HepG2 (cell line): Measurements from ENCODE around the gene RNF114. TPM values are rescaled to one million over a fixed set of nuclear protein-coding genes. Genes with fewer than 3 reads are reported as not detected.

Experiments used
- CC2D1A ChIP-seq: sonication (generic); formaldehyde crosslinking; IDR thresholded peaks from 2 replicates; pipeline ENCODE4 v1.8.1; 2023; ENCODE audit warnings: mild to moderate bottlenecking, missing genetic modification reagents
- HNF4A ChIP-seq: sonication (generic); formaldehyde crosslinking; IDR thresholded peaks from 2 replicates; pipeline ENCODE4 v1.4.0; 2020; ENCODE audit warnings: missing genetic modification reagents
- KDM4B ChIP-seq: sonication (generic); formaldehyde crosslinking; IDR thresholded peaks from 2 replicates; pipeline ENCODE4 v1.4.0; 2020; ENCODE audit warnings: missing genetic modification reagents
- MAFK ChIP-seq, 2 experiments: IDR thresholded peaks in 1 of 2; conservative IDR thresholded peaks in 1 of 2; 2 replicates each; pipeline ENCODE4 v1.6.1; 2011; ENCODE audit warnings: improper control_type of control experiment in 2 of 2, low read length in 2 of 2
- MZF1 ChIP-seq: sonication (generic); formaldehyde crosslinking; IDR thresholded peaks from 2 replicates; pipeline ENCODE4 v1.8.1; 2023; ENCODE audit warnings: mild to moderate bottlenecking, missing genetic modification reagents, borderline replicate concordance
- NFIB ChIP-seq: sonication (generic); formaldehyde crosslinking; IDR thresholded peaks from 2 replicates; pipeline ENCODE4 v1.9.0; 2021; ENCODE audit warnings: missing genetic modification reagents, mild to moderate bottlenecking, borderline replicate concordance
- NR2F6 ChIP-seq, 2 experiments: IDR thresholded peaks; 2 replicates each; pipeline ENCODE4 v1.6.1; 2016; ENCODE audit warnings: antibody characterized with exemption in 1 of 2, mild to moderate bottlenecking in 1 of 2
- PTBP1 ChIP-seq: fragments of 200-400 bp; formaldehyde crosslinking; IDR thresholded peaks from 2 replicates; pipeline ENCODE4 v1.6.1; 2018; ENCODE audit warnings: low read length, low read depth; ENCODE audit not compliant: poor library complexity, severe bottlenecking
- RFX3 ChIP-seq: IDR thresholded peaks from 2 replicates; pipeline ENCODE4 v1.6.1; 2016; ENCODE audit warnings: missing biosample characterization, missing genetic modification reagents
- STAG1 ChIP-seq: sonication (generic); formaldehyde crosslinking; IDR thresholded peaks from 2 replicates; pipeline ENCODE4 v1.4.0; 2020; ENCODE audit warnings: missing genetic modification reagents
- ZBTB3 ChIP-seq: sonication (generic); formaldehyde crosslinking; IDR thresholded peaks from 2 replicates; pipeline ENCODE4 v1.4.0; 2020; ENCODE audit warnings: low read depth, mild to moderate bottlenecking, moderate library complexity, missing genetic modification reagents, borderline replicate concordance
- ZBTB38 ChIP-seq: sonication (generic); formaldehyde crosslinking; IDR thresholded peaks from 2 replicates; pipeline ENCODE4 v1.5.1; 2020; ENCODE audit warnings: mild to moderate bottlenecking, missing genetic modification reagents
- ZNF235 ChIP-seq: sonication (generic); formaldehyde crosslinking; IDR thresholded peaks from 2 replicates; pipeline ENCODE4 v1.8.1; 2023; ENCODE audit warnings: mild to moderate bottlenecking, missing genetic modification reagents, borderline replicate concordance
- ZNF496 ChIP-seq: sonication (generic); formaldehyde crosslinking; IDR thresholded peaks from 2 replicates; pipeline ENCODE4 v1.8.1; 2023; ENCODE audit warnings: mild to moderate bottlenecking, moderate library complexity, missing genetic modification reagents; ENCODE audit not compliant: insufficient replicate concordance
- ZNF556 ChIP-seq: sonication (generic); formaldehyde crosslinking; IDR thresholded peaks from 2 replicates; pipeline ENCODE4 v1.4.0; 2020; ENCODE audit warnings: mild to moderate bottlenecking, missing genetic modification reagents, borderline replicate concordance
- ZNF703 ChIP-seq: sonication (generic); formaldehyde crosslinking; IDR thresholded peaks from 2 replicates; pipeline ENCODE4 v1.5.1; 2020; ENCODE audit warnings: missing genetic modification reagents, mild to moderate bottlenecking, moderate library complexity, borderline replicate concordance
- ZNF781 ChIP-seq: sonication (generic); formaldehyde crosslinking; IDR thresholded peaks from 2 replicates; pipeline ENCODE4 v1.5.1; 2020; ENCODE audit warnings: borderline replicate concordance, mild to moderate bottlenecking, missing genetic modification reagents; ENCODE audit errors: not compliant biosample characterization
- ZNF83 ChIP-seq: sonication (generic); formaldehyde crosslinking; IDR thresholded peaks from 2 replicates; pipeline ENCODE4 v1.4.0; 2020; ENCODE audit warnings: missing genetic modification reagents, mild to moderate bottlenecking, borderline replicate concordance
- polyA plus RNA-seq, 8 experiments: library from polyadenylated mRNA; depleted of rRNA in 3 of 8; stranded (reverse) in 7 of 8; unstranded in 1 of 8; fragments of >200 nt; fragmentation: Illumina TruSeq in 4 of 8; extraction: Trizol in 4 of 8; gene quantifications; 2 replicates each; pipeline versions ENCODE4 v1.2.1 to v1.2.3, GENCODE V29; 2011 to 2016; ENCODE audit warnings: low read depth in 4 of 8, missing spikeins in 1 of 8, mixed read lengths in 1 of 8; ENCODE audit not compliant: insufficient read depth in 1 of 8
- total RNA-seq, 5 experiments: library from RNA; depleted of rRNA; stranded (reverse); fragments of >200 nt; fragmentation: Illumina TruSeq; extraction: Trizol; gene quantifications; 2 replicates each; pipeline ENCODE4 v1.2.3, GENCODE V29; 2016; ENCODE audit warnings: low read depth in 1 of 5
- TF ChIP-seq, protein P1 (sequence below): sonication (generic); formaldehyde crosslinking; IDR thresholded peaks from 2 replicates; pipeline ENCODE4 v1.9.0; 2021; ENCODE audit warnings: missing genetic modification reagents, mild to moderate bottlenecking, borderline replicate concordance
- TF ChIP-seq, protein P2 (sequence below): sonication (generic); formaldehyde crosslinking; IDR thresholded peaks from 2 replicates; pipeline ENCODE4 v1.4.0; 2020; ENCODE audit warnings: missing genetic modification reagents
- TF ChIP-seq, protein P3 (sequence below): IDR thresholded peaks from 2 replicates; pipeline ENCODE4 v1.6.1; 2012; ENCODE audit warnings: inconsistent platforms
- TF ChIP-seq, protein P4 (sequence below): sonication (generic); formaldehyde crosslinking; IDR thresholded peaks from 2 replicates; pipeline ENCODE4 v1.4.0; 2020; ENCODE audit warnings: missing genetic modification reagents
- TF ChIP-seq, protein P5 (sequence below): IDR thresholded peaks from 2 replicates; pipeline ENCODE4 v1.6.1; 2016; ENCODE audit warnings: low read depth

RNF114 gene
- total and polyA plus RNA-seq, 2 of the 13 experiments (the other 11 are each of a cell fraction or from before 2014, with no cell fraction given): 119 to 126 TPM

DNA sequence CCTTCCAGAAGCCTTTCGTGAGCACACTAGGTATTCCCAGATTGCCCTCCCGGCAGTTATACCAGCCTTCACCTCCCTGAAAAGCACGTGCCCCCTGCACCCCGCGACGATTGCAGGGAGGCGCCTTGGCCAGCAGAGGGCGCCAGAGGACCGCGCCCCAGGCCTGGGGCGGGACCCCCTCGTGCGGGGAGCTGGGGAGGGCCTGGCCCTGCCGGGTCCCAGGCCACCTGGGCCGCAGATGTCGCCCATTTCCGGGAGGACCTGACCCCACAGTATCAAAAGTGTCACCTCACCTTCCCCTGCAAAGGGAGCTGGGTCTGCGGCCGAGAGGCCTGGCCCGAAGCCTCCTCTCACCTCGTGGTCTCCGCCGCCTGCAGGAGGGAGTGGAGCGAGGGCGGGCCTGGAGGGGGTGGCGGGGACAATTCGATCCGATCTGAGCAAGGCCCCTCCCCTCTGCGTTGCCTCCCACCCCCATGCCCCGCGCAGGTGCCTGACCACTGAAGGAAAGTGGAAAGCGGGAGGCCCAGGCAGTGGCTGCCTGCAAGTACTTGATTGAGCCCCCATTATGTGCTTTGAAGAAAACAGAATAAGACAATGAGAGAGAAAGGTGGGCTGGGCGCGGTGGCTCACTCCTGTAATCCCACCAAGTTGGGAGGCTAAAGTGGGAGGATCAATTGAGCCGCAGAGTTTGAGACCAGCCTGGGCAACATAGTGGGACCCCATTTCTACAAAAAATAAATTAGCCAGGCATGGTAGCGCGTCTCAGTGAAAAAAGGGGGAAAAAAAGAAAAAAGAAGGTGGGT, 43.0 kb downstream of the RNF114 start (continued):
- TF ChIP-seq, protein P1, sequence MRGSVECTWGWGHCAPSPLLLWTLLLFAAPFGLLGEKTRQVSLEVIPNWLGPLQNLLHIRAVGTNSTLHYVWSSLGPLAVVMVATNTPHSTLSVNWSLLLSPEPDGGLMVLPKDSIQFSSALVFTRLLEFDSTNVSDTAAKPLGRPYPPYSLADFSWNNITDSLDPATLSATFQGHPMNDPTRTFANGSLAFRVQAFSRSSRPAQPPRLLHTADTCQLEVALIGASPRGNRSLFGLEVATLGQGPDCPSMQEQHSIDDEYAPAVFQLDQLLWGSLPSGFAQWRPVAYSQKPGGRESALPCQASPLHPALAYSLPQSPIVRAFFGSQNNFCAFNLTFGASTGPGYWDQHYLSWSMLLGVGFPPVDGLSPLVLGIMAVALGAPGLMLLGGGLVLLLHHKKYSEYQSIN: no peak
- TF ChIP-seq ZNF496 (CRISPR knock-in tag) (no peak), NFIB (CRISPR knock-in tag) (no peak), ZBTB3 (CRISPR knock-in tag) (no peak), MAFK (conservative IDR thresholded peaks at IDR 0.05 in 1 of 2, IDR thresholded peaks at IDR 0.05 in 1 of 2; ENCODE audit: low read length in 2 of 2) (no peak), HNF4A (CRISPR knock-in tag) (peak; percentile 47; the same call in 1 of the 2 replicates), KDM4B (CRISPR knock-in tag) (peak; percentile 85), MZF1 (CRISPR knock-in tag) (no peak), ZNF703 (no peak), PTBP1 (no peak), RFX3 (no peak), ZNF781 (peak; percentile 92), ZNF235 (CRISPR knock-in tag) (peak; percentile 86; the same call in 1 of the 2 replicates), ZNF83 (peak; percentile 96), NR2F6 (IDR thresholded peaks at IDR 0.05) (no peak), NR2F6 (CRISPR knock-in tag; IDR thresholded peaks at IDR 0.05) (peak; percentile 71), ZNF556 (CRISPR knock-in tag) (no peak; the same call in 1 of the 2 replicates), CC2D1A (CRISPR knock-in tag) (0 out of 2 replicates have a peak, but pooled peaks have one; percentile 93), ZBTB38 (CRISPR knock-in tag) (peak; percentile 47; the same call in 1 of the 2 replicates), STAG1 (CRISPR knock-in tag) (peak; percentile 100)
- TF ChIP-seq, protein P2, sequence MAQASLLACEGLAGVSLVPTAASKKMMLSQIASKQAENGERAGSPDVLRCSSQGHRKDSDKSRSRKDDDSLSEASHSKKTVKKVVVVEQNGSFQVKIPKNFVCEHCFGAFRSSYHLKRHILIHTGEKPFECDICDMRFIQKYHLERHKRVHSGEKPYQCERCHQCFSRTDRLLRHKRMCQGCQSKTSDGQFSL: peak; percentile 88
- TF ChIP-seq, protein P3, sequence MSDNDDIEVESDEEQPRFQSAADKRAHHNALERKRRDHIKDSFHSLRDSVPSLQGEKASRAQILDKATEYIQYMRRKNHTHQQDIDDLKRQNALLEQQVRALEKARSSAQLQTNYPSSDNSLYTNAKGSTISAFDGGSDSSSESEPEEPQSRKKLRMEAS: peak; percentile 95
- TF ChIP-seq, protein P4, sequence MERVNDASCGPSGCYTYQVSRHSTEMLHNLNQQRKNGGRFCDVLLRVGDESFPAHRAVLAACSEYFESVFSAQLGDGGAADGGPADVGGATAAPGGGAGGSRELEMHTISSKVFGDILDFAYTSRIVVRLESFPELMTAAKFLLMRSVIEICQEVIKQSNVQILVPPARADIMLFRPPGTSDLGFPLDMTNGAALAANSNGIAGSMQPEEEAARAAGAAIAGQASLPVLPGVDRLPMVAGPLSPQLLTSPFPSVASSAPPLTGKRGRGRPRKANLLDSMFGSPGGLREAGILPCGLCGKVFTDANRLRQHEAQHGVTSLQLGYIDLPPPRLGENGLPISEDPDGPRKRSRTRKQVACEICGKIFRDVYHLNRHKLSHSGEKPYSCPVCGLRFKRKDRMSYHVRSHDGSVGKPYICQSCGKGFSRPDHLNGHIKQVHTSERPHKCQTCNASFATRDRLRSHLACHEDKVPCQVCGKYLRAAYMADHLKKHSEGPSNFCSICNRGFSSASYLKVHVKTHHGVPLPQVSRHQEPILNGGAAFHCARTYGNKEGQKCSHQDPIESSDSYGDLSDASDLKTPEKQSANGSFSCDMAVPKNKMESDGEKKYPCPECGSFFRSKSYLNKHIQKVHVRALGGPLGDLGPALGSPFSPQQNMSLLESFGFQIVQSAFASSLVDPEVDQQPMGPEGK: peak; percentile 99
- TF ChIP-seq, protein P5, sequence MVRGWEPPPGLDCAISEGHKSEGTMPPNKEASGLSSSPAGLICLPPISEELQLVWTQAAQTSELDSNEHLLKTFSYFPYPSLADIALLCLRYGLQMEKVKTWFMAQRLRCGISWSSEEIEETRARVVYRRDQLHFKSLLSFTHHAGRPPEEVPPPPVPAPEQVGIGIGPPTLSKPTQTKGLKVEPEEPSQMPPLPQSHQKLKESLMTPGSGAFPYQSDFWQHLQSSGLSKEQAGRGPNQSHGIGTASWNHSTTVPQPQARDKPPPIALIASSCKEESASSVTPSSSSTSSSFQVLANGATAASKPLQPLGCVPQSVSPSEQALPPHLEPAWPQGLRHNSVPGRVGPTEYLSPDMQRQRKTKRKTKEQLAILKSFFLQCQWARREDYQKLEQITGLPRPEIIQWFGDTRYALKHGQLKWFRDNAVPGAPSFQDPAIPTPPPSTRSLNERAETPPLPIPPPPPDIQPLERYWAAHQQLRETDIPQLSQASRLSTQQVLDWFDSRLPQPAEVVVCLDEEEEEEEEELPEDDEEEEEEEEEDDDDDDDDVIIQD: 0 out of 2 replicates have a peak, but pooled peaks have one; percentile 56
